NT2/D1 (cell line): ENCODE data around the gene TIMM8B.

ENCODE experiments used
- SUZ12 ChIP-seq: IDR thresholded peaks from 2 replicates; pipeline ENCODE4 v1.6.1; 2011; ENCODE audit not compliant: insufficient read length, insufficient read depth; ENCODE audit errors: extremely low read depth
- YY1 ChIP-seq: IDR thresholded peaks from 2 replicates; pipeline ENCODE4 v1.6.1; 2011; ENCODE audit not compliant: insufficient read length, insufficient read depth
- ZNF274 ChIP-seq: IDR thresholded peaks from 2 replicates; pipeline ENCODE4 v1.6.1; 2011; ENCODE audit warnings: mild to moderate bottlenecking, low read depth, low read length

GRCh38 chr11:112050721-112051120, 35.8 kb downstream of the TIMM8B start:
- no peak for TF ChIP-seq ZNF274
- TF ChIP-seq SUZ12: no peak
- TF ChIP-seq YY1: no peak
